Osteoblast (primary cell): ENCODE measurements around the gene ZNF521. TPM values are rescaled to one million over a fixed set of nuclear protein-coding genes. Genes with fewer than 3 reads are reported as not detected.

ENCODE experiments used
- DNase-seq: peaks from one replicate; pipeline ENCODE4 v3.0.0; 2011; ENCODE audit warnings: low spot score, mixed read lengths; ENCODE audit not compliant: insufficient read length; ENCODE audit errors: missing footprints
- H2AFZ ChIP-seq: 2 replicates; pipeline ENCODE4 v1.6.0; 2011; ENCODE audit warnings: mild to moderate bottlenecking, low read length
- H3K27ac ChIP-seq: 2 replicates; pipeline ENCODE4 v1.5.1; 2011; ENCODE audit warnings: mild to moderate bottlenecking, low read depth, low read length, moderate library complexity
- H3K27me3 ChIP-seq: 2 replicates; pipeline ENCODE4 v1.6.0; 2012; ENCODE audit warnings: mild to moderate bottlenecking, control low read depth, inconsistent platforms, low read length, moderate library complexity; ENCODE audit not compliant: insufficient read depth
- H3K36me3 ChIP-seq: 2 replicates; pipeline ENCODE4 v1.5.1; 2011; ENCODE audit warnings: mild to moderate bottlenecking, low read length, control low read depth, moderate library complexity; ENCODE audit not compliant: insufficient read depth
- H3K4me1 ChIP-seq: 2 replicates; pipeline ENCODE4 v1.5.1; 2011; ENCODE audit warnings: mild to moderate bottlenecking, low read length, control low read depth, moderate library complexity; ENCODE audit not compliant: insufficient read depth
- H3K4me2 ChIP-seq: 2 replicates; pipeline ENCODE4 v1.6.0; 2011; ENCODE audit warnings: mild to moderate bottlenecking, low read length; ENCODE audit not compliant: insufficient read depth
- H3K4me3 ChIP-seq: fragments of 200-600 bp; sonication (generic); 3 replicates; pipeline ENCODE4 v1.5.1; 2012; ENCODE audit warnings: mild to moderate bottlenecking, low read length, inconsistent platforms; ENCODE audit not compliant: insufficient read depth
- H3K79me2 ChIP-seq: 2 replicates; pipeline ENCODE4 v1.6.0; 2012; ENCODE audit warnings: mild to moderate bottlenecking, low read length, control low read depth, inconsistent platforms; ENCODE audit not compliant: insufficient read depth
- H3K9me3 ChIP-seq: 2 replicates; pipeline ENCODE4 v1.5.1; 2011; ENCODE audit warnings: low read depth, low read length, control low read depth
- H4K20me1 ChIP-seq: 2 replicates; pipeline ENCODE4 v1.6.0; 2012; ENCODE audit warnings: mild to moderate bottlenecking, low read length, control low read depth; ENCODE audit not compliant: insufficient read depth
- total RNA-seq: library from RNA; depleted of rRNA; stranded (reverse); fragments of >200 nt; gene quantifications from 2 replicates; pipeline ENCODE4 v1.2.3, GENCODE V29; 2012
- TF ChIP-seq, protein P1 (sequence below): IDR thresholded peaks from 2 replicates; pipeline ENCODE4 v1.5.1; 2011; ENCODE audit warnings: mild to moderate bottlenecking, low read depth, low read length, moderate library complexity; ENCODE audit errors: extremely low read depth

Gene ZNF521
- total RNA-seq, 1 donor: 27.5 TPM

DNA sequence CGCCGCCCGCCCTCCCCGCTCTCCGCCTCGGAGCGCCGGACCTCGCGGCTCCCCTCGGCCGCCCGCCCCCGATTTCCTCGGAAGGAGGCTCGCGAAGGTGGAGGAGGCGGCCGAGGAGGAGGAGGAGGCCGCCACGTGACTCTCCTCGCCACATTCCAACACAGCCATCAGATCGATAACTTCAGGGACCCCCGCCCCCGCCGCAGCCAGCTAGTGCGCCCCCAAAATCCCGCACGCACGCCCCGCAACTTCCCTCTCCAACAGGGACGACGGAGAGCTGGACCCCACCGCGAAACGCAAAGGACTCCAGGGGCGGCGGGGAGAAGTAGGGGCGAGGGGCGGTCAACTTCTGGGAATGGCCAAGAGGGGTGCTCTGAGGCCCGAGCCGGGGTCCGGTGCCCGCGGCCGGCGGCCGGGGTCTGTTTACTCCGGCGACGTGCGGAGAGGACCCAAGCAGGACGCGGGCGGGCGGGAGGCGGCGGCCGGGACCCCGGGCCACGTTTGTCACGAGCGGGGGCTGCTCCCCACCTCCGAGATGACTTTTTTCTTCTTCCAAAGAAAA is 2.0 kb downstream of the ZNF521 start:
- Histone ChIP-seq H3K27ac (no peak overlapping the region), H4K20me1 (no peaks in the 10 kb centered on the region), H3K36me3 (no peaks in the 10 kb centered on the region), H3K27me3 (peaks cover 43% of the 10 kb centered on the region), H2AFZ (peak overlapping the region; percentile 88), H3K4me3 (peak overlapping the region; percentile 87), H3K4me2 (peak overlapping the region; percentile 94), H3K9me3 (no peaks in the 10 kb centered on the region), H3K4me1 (peaks cover 4% of the 10 kb centered on the region), H3K79me2 (no peaks in the 10 kb centered on the region)
- TF ChIP-seq, protein P1, sequence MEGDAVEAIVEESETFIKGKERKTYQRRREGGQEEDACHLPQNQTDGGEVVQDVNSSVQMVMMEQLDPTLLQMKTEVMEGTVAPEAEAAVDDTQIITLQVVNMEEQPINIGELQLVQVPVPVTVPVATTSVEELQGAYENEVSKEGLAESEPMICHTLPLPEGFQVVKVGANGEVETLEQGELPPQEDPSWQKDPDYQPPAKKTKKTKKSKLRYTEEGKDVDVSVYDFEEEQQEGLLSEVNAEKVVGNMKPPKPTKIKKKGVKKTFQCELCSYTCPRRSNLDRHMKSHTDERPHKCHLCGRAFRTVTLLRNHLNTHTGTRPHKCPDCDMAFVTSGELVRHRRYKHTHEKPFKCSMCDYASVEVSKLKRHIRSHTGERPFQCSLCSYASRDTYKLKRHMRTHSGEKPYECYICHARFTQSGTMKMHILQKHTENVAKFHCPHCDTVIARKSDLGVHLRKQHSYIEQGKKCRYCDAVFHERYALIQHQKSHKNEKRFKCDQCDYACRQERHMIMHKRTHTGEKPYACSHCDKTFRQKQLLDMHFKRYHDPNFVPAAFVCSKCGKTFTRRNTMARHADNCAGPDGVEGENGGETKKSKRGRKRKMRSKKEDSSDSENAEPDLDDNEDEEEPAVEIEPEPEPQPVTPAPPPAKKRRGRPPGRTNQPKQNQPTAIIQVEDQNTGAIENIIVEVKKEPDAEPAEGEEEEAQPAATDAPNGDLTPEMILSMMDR: no peak
- no peak for DNase-seq

DNA sequence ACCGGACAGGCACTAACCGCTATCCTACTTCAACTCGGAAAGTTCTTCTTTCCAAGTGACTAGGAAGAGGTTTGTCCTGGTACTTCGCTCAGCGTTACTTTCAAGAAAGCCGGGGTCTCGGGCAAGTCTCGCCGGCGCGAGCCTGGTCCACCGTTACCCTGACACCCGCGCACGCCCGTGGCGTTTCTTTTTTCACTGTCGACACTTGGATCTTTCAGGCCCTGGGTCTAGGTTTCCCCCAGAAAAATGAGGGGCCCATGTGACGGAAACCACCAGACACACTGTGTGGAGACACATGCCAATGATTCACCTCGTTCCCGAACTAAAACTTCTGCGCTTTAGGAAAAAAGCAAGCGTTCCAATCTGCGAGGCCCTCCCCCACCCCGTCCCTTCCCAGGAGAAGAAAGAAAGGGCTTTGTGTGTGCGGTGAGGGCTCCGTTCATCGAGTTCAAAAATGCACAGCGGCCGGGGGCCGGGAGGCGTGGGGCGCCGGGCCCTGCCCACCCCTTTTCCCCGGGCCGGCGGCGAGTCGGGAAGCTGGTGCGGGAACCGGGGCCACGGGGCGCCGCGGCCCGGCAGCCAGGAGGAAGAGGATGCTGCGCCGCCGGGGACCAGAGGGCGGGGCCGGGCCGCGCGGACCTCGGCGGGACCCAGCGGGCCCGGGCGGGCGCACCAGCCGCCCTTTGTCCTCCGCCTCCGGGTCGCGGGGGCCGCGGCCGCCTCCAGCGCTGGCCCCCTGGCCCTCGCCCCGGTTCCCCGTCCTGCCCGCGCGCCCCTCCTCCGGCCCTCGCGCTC is 2.6 kb downstream of the ZNF521 start:
- Histone ChIP-seq H3K9me3 (no peaks in the 10 kb centered on the region), H3K27ac (peak overlapping the region; percentile 17), H4K20me1 (no peaks in the 10 kb centered on the region), H3K4me3 (peak overlapping the region; percentile 87), H3K79me2 (no peaks in the 10 kb centered on the region), H3K36me3 (no peaks in the 10 kb centered on the region), H3K4me1 (peaks cover 4% of the 10 kb centered on the region), H2AFZ (peak overlapping the region; percentile 73), H3K27me3 (peaks cover 44% of the 10 kb centered on the region), H3K4me2 (peak overlapping the region; percentile 87)
- DNase-seq: peak; percentile 93
- TF ChIP-seq, protein P1: no peak

DNA sequence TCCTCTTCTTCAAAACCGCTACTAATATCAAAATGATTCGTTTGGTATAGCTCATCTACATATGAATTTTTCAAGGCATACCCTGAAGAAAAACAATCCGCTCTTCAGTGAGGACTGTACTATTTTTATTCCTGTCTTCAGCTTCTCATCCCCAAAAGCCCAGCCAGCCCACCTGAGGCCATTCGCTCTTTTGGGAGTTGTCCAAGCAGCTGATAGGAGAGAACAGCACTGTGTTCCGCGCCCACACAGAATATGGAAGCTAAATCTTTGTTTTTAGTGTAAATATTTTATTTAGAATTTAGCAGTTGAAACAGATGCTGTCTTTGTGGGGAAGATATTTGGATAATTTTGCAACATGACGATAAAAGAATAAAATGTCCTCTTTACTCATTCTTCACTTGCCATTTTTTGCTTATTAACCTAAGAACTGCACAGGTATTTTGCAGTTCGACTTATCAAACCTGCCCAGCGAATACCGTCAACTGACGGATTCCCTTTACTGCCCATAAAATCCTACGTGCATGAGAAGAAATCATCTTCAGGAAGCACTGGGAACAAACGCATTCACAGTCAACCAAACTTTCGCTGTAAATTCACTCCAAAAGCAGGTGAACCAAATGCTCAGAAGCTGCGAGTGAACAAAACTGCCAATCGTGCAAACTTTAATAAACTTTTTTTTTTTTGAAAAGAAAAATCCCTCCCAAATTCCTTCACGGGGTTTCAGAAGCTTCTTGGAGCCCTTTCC is 3.4 kb downstream of the ZNF521 start:
- no peaks in the 10 kb centered on the region for H3K9me3 ChIP-seq
- peak overlapping the region; percentile 87 for H3K4me2 ChIP-seq
- H3K36me3 ChIP-seq: no peaks in the 10 kb centered on the region
- peak overlapping the region; percentile 17 for H3K27ac ChIP-seq
- H3K79me2 ChIP-seq: no peaks in the 10 kb centered on the region
- H2AFZ ChIP-seq: peak overlapping the region; percentile 73
- TF ChIP-seq, protein P1: no peak
- H3K27me3 ChIP-seq: peaks cover 38% of the 10 kb centered on the region
- peaks cover 4% of the 10 kb centered on the region for H3K4me1 ChIP-seq
- no peaks in the 10 kb centered on the region for H4K20me1 ChIP-seq
- peak overlapping the region; percentile 87 for H3K4me3 ChIP-seq
- peak; percentile 56 for DNase-seq

DNA sequence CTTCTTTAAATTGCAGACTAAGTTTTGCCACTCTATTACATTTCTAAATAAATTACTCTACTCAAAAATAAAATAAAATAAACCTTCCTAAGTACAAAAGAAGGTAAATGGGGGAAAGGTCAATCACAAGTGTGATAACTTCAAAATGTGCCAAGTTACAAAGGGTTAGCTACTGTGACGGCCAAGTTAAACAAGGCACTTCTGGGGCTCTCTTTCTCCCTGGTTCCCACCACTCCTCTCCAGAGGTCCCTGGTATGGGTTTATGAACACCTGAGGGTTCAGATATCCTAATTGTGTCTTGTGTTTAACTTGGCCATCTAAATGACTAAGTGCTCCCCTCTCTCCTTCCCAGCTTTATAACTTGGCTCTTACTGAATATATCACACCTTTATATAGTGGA is 5.4 kb downstream of the ZNF521 start:
- Histone ChIP-seq H3K79me2 (no peaks in the 10 kb centered on the region), H3K4me2 (no peak overlapping the region), H3K27ac (no peak overlapping the region), H2AFZ (no peak overlapping the region), H3K4me3 (no peak overlapping the region), H3K27me3 (peaks cover 32% of the 10 kb centered on the region), H3K36me3 (no peaks in the 10 kb centered on the region), H3K9me3 (no peaks in the 10 kb centered on the region), H4K20me1 (no peaks in the 10 kb centered on the region), H3K4me1 (peaks cover 4% of the 10 kb centered on the region)
- TF ChIP-seq, protein P1: no peak
- no peak for DNase-seq
